Kidney (tissue), 14 donors: ENCODE measurements around the gene DNMT1. TPM values are rescaled to one million over a fixed set of nuclear protein-coding genes. Genes with fewer than 3 reads are reported as not detected.
"Not testable (repeated sequence)": the region's sequence is repeated elsewhere in the genome, so short reads cannot be mapped to it uniquely, and the experiment has no call there.

Experiments used
- DNase-seq, 5 donors: peaks; one replicate each; pipeline ENCODE4 v3.0.0-alpha.2; 2013 to 2020
- FAIRE-seq: peaks from 2 replicates; lab custom pipeline; 2012; peaks lifted over from hg19 to GRCh38; lab: Jason Lieb, UNC
- H3K27ac ChIP-seq, 2 donors: one replicate each; pipeline ENCODE4 v1.7.0; 2013; ENCODE audit warnings: low read depth in 2 of 2, low read length in 2 of 2, inconsistent platforms in 1 of 2
- H3K27me3 ChIP-seq: one replicate; pipeline ENCODE4 v1.7.1; 2013; ENCODE audit warnings: low read length, inconsistent platforms; ENCODE audit not compliant: control insufficient read depth, insufficient read depth
- H3K36me3 ChIP-seq, 3 donors: one replicate each; pipeline versions ENCODE4 v1.7.0 to v1.7.1; 2013; ENCODE audit warnings: low read length in 3 of 3, control low read depth in 1 of 3, inconsistent platforms in 1 of 3; ENCODE audit not compliant: insufficient read depth in 3 of 3, control insufficient read depth in 2 of 3
- H3K4me1 ChIP-seq, 3 donors: one replicate each; pipeline versions ENCODE4 v1.7.0 to v1.7.1; 2013; ENCODE audit warnings: low read length in 3 of 3, inconsistent platforms in 1 of 3, low read depth in 1 of 3; ENCODE audit not compliant: control insufficient read depth in 2 of 3, insufficient read depth in 2 of 3
- H3K4me3 ChIP-seq, 3 donors: one replicate each; pipeline versions ENCODE4 v1.7.0 to v1.8.1; 2013; ENCODE audit warnings: low read length in 3 of 3, control low read depth in 1 of 3, inconsistent platforms in 1 of 3
- H3K9ac ChIP-seq, 3 donors: one replicate each; pipeline versions ENCODE4 v1.7.0 to v1.7.1; 2013; ENCODE audit warnings: low read length in 3 of 3, control low read depth in 1 of 3, inconsistent platforms in 1 of 3
- H3K9me3 ChIP-seq, 3 donors: one replicate each; pipeline versions ENCODE4 v1.7.0 to v1.7.1; 2013; ENCODE audit warnings: low read length in 3 of 3, control low read depth in 1 of 3, inconsistent platforms in 1 of 3; ENCODE audit not compliant: control insufficient read depth in 2 of 3, insufficient read depth in 1 of 3
- CTCF ChIP-seq: IDR thresholded peaks from 3 replicates; pipeline ENCODE4 v1.5.1; 2012; ENCODE audit warnings: mild to moderate bottlenecking, moderate library complexity, borderline replicate concordance; ENCODE audit not compliant: insufficient read depth; ENCODE audit errors: extremely low read depth
- intact Hi-C: fragments of 100-400 bp; cut with DNase I; formaldehyde crosslinking; loops from one replicate; pipeline ENCODE4 v1.11.1; 2022
- polyA plus RNA-seq: library from polyadenylated mRNA; stranded (reverse); fragments of 350-450 nt; fragmentation: Illumina TruSeq; extraction: RNeasy Lipid Tissue Mini Kit (QIAGEN cat#74804); gene quantifications from one replicate; pipeline ENCODE4 v1.2.3, GENCODE V29; 2014; ENCODE audit warnings: low read depth, low replicate concordance; ENCODE audit not compliant: insufficient read depth
- total RNA-seq: library from RNA; stranded (reverse); fragmentation: NEBNext Ultra II Directional; extraction: Animal tissue kit (Norgen Biotek cat#: 25700); gene quantifications from one replicate; pipeline ENCODE4 v1.2.1, GENCODE V29; 2021
- donor health status: control.
- donor health status: control.
- donor health status: control.
- donor health status: control.
- donor health status: control.
- donor health status: DM: yes; HTN: yes; CAD: no.
- donor health status: Normal renal cell carcinoma (clear cell type).

Gene DNMT1
- total and polyA plus RNA-seq, 2 donors from 2014 or later: 15.3 to 64.6 TPM

- no peak overlapping the region for H3K4me3 ChIP-seq
- H3K4me1 ChIP-seq: no peaks in the 10 kb centered on the region
- TF ChIP-seq CTCF: no peak
- intact Hi-C loops: no loop called here
- no peaks in the 10 kb centered on the region for H3K9me3 ChIP-seq
- peaks cover 3 to 8% (median 7%) of the 10 kb centered on the region in 3 donors for H3K36me3 ChIP-seq
- no peak for DNase-seq
- no peak for FAIRE-seq
- H3K27me3 ChIP-seq: no peaks in the 10 kb centered on the region
- no peak overlapping the region for H3K9ac ChIP-seq
- H3K27ac ChIP-seq: no peak overlapping the region
Observed at GRCh38 chr19:10180459-10180858, 14.3 kb downstream of the DNMT1 start.

- H3K4me3 ChIP-seq, H3K27ac ChIP-seq, H3K27me3 ChIP-seq, intact Hi-C loops, H3K4me1 ChIP-seq, H3K9me3 ChIP-seq, FAIRE-seq, H3K9ac ChIP-seq, DNase-seq: not testable (repeated sequence)
- peaks cover 3 to 12% (median 7%) of the 10 kb centered on the region in 3 donors for H3K36me3 ChIP-seq
Observed at GRCh38 chr19:10180024-10180423, 14.7 kb downstream of the DNMT1 start.

- TF ChIP-seq CTCF: no peak
- peaks cover 2 to 13% (median 3%) of the 10 kb centered on the region in 3 donors for H3K36me3 ChIP-seq
- no peak overlapping the region for H3K9ac ChIP-seq
- H3K27ac ChIP-seq: no peak overlapping the region
- H3K4me1 ChIP-seq: no peaks in the 10 kb centered on the region
- H3K9me3 ChIP-seq: no peaks in the 10 kb centered on the region
- H3K27me3 ChIP-seq: no peaks in the 10 kb centered on the region
- no peak overlapping the region for H3K4me3 ChIP-seq
- FAIRE-seq (no peak), DNase-seq (no peak)
- intact Hi-C loops: no loop called here
Observed at GRCh38 chr19:10173527-10173926, 21.2 kb downstream of the DNMT1 start.

- peaks cover 5 to 17% (median 6%) of the 10 kb centered on the region in 3 donors for H3K36me3 ChIP-seq
- no peak overlapping the region for H3K9ac ChIP-seq
- H3K9me3 ChIP-seq: no peaks in the 10 kb centered on the region
- FAIRE-seq (no peak), DNase-seq (no peak)
- H3K27ac ChIP-seq: no peak overlapping the region
- intact Hi-C loops: no loop called here
- TF ChIP-seq CTCF: no peak
- no peak overlapping the region for H3K4me3 ChIP-seq
- no peaks in the 10 kb centered on the region for H3K27me3 ChIP-seq
- H3K4me1 ChIP-seq: no peaks in the 10 kb centered on the region
Observed at GRCh38 chr19:10168386-10168948, 26.3 kb downstream of the DNMT1 start.
